Vagina (tissue), 2 donors: ENCODE results near the gene HTR6. TPM values are rescaled to one million over a fixed set of nuclear protein-coding genes. Genes with fewer than 3 reads are reported as not detected.

Experiments used
- DNase-seq, 2 donors: peaks; one replicate each; pipeline ENCODE4 v3.0.0-alpha.2; 2017; ENCODE audit errors: extremely low spot score in 2 of 2
- H3K27ac ChIP-seq: fragments of 200-600 bp; sonication (generic); one replicate; pipeline ENCODE4 v1.5.1; 2019
- H3K27me3 ChIP-seq: fragments of 200-600 bp; sonication (generic); one replicate; pipeline ENCODE4 v1.5.1; 2019
- H3K36me3 ChIP-seq, 2 donors: fragments of 200-600 bp; sonication (generic); one replicate each; pipeline ENCODE4 v1.5.1; 2017 to 2019
- H3K4me1 ChIP-seq: fragments of 200-600 bp; sonication (generic); one replicate; pipeline ENCODE4 v1.5.1; 2019
- H3K4me3 ChIP-seq, 2 donors: fragments of 200-600 bp; sonication (generic); 1 replicate in 1 of 2; 2 replicates in 1 of 2; pipeline ENCODE4 v1.5.1; 2016 to 2019
- H3K9me3 ChIP-seq: fragments of 200-600 bp; sonication (generic); one replicate; pipeline ENCODE4 v1.5.1; 2019
- CTCF ChIP-seq, 3 experiments: fragments of 450-650 bp in 2 of 3; fragments of 200-600 bp in 1 of 3; sonication (generic) in 1 of 3; IDR thresholded peaks; one replicate each; pipeline ENCODE4 v1.5.1; 2017 to 2019; ENCODE audit warnings: antibody characterized with exemption in 3 of 3, mild to moderate bottlenecking in 2 of 3, moderate library complexity in 2 of 3
- POLR2A ChIP-seq, 2 donors: fragments of 450-650 bp; IDR thresholded peaks; one replicate each; pipeline ENCODE4 v1.6.1; 2017; ENCODE audit warnings: antibody characterized with exemption in 2 of 2, mild to moderate bottlenecking in 2 of 2, moderate library complexity in 2 of 2
- POLR2AphosphoS5 ChIP-seq, 2 donors: sonication (generic); formaldehyde crosslinking; IDR thresholded peaks; one replicate each; pipeline ENCODE4 v1.9.0; 2017; ENCODE audit warnings: antibody characterized with exemption in 2 of 2, mild to moderate bottlenecking in 2 of 2, low read depth in 1 of 2; ENCODE audit not compliant: insufficient read depth in 1 of 2
- intact Hi-C: fragments of 100-400 bp; cut with DNase I; formaldehyde crosslinking; loops from one replicate; pipeline ENCODE4 v1.15.1; 2023
- total RNA-seq: library from RNA; depleted of rRNA; stranded (reverse); fragments of >200 nt; gene quantifications from one replicate; pipeline ENCODE4 v1.2.3, GENCODE V29; 2016

The HTR6 gene
- total RNA-seq, 1 donor from 2014 or later, result not detected

- H3K27me3 ChIP-seq, result peaks cover 13% of the 10 kb centered on the region
- no peak overlapping the region for H3K27ac ChIP-seq
- no peaks in the 10 kb centered on the region for H3K9me3 ChIP-seq
- no peak overlapping the region for H3K4me3 ChIP-seq
- no peak for DNase-seq
- no peaks in the 10 kb centered on the region for H3K36me3 ChIP-seq
- TF ChIP-seq CTCF (IDR thresholded peaks at IDR 0.05) (no peak), POLR2A (IDR thresholded peaks at IDR 0.05) (no peak), POLR2AphosphoS5 (IDR thresholded peaks at IDR 0.05; ENCODE audit: insufficient read depth in 1 of 2, low read depth in 1 of 2) (no peak)
- intact Hi-C loops, result no loop called here
- H3K4me1 ChIP-seq, result peaks cover 17% of the 10 kb centered on the region
Observed at GRCh38 chr1:19668888-19669287, 4.2 kb downstream of the HTR6 start.

GRCh38 chr1:19670787-19671186 is 6.1 kb downstream of the HTR6 start:
- intact Hi-C loops, result no loop called here
- H3K27me3 ChIP-seq, result peaks cover 4% of the 10 kb centered on the region
- no peak for DNase-seq
- H3K27ac ChIP-seq, result no peak overlapping the region
- H3K4me1 ChIP-seq, result peaks cover 3% of the 10 kb centered on the region
- TF ChIP-seq POLR2A (IDR thresholded peaks at IDR 0.05), result no peak
- TF ChIP-seq POLR2AphosphoS5 (IDR thresholded peaks at IDR 0.05; ENCODE audit: insufficient read depth in 1 of 2, low read depth in 1 of 2), result no peak
- no peak for TF ChIP-seq CTCF (IDR thresholded peaks at IDR 0.05)
- H3K9me3 ChIP-seq, result no peaks in the 10 kb centered on the region
- H3K4me3 ChIP-seq, result no peak overlapping the region
- no peaks in the 10 kb centered on the region for H3K36me3 ChIP-seq

GRCh38 chr1:19672237-19672636 is 7.6 kb downstream of the HTR6 start:
- no peak for TF ChIP-seq POLR2AphosphoS5 (IDR thresholded peaks at IDR 0.05; ENCODE audit: insufficient read depth in 1 of 2, low read depth in 1 of 2)
- TF ChIP-seq CTCF (IDR thresholded peaks at IDR 0.05), result no peak
- no peak for TF ChIP-seq POLR2A (IDR thresholded peaks at IDR 0.05)
- H3K4me1 ChIP-seq, result no peaks in the 10 kb centered on the region
- no peaks in the 10 kb centered on the region for H3K9me3 ChIP-seq
- DNase-seq, result no peak
- intact Hi-C loops, result no loop called here
- no peaks in the 10 kb centered on the region for H3K36me3 ChIP-seq
- no peak overlapping the region for H3K27ac ChIP-seq
- no peaks in the 10 kb centered on the region for H3K27me3 ChIP-seq
- H3K4me3 ChIP-seq, result no peak overlapping the region

- Histone ChIP-seq H3K27me3 (no peaks in the 10 kb centered on the region), H3K9me3 (no peaks in the 10 kb centered on the region), H3K4me3 (no peak overlapping the region), H3K27ac (no peak overlapping the region), H3K36me3 (no peaks in the 10 kb centered on the region), H3K4me1 (no peaks in the 10 kb centered on the region)
- DNase-seq, result no peak
- TF ChIP-seq POLR2A (IDR thresholded peaks at IDR 0.05) (no peak), POLR2AphosphoS5 (IDR thresholded peaks at IDR 0.05; ENCODE audit: insufficient read depth in 1 of 2, low read depth in 1 of 2) (no peak), CTCF (IDR thresholded peaks at IDR 0.05) (no peak)
- intact Hi-C loops, result no loop called here
Observed at GRCh38 chr1:19675797-19676196, 11.1 kb downstream of the HTR6 start.

GRCh38 chr1:19676438-19676922 is 11.8 kb downstream of the HTR6 start:
- Histone ChIP-seq H3K27me3 (no peaks in the 10 kb centered on the region), H3K4me1 (no peaks in the 10 kb centered on the region), H3K36me3 (no peaks in the 10 kb centered on the region), H3K9me3 (no peaks in the 10 kb centered on the region), H3K27ac (no peak overlapping the region), H3K4me3 (no peak overlapping the region)
- DNase-seq, result no peak
- TF ChIP-seq CTCF (IDR thresholded peaks at IDR 0.05) (no peak), POLR2A (IDR thresholded peaks at IDR 0.05) (no peak), POLR2AphosphoS5 (IDR thresholded peaks at IDR 0.05; ENCODE audit: insufficient read depth in 1 of 2, low read depth in 1 of 2) (no peak)
- intact Hi-C loops, result no loop called here
